Activated CD4-positive, alpha-beta T cell treated with anti-CD3 and anti-CD28 coated beads for 48 hours (primary cell): Measurements from ENCODE around the gene PROX1.

Experiments used
- DNase-seq: peaks from one replicate; pipeline ENCODE4 v3.0.0-alpha.2; 2020

PROX1 gene

DNA sequence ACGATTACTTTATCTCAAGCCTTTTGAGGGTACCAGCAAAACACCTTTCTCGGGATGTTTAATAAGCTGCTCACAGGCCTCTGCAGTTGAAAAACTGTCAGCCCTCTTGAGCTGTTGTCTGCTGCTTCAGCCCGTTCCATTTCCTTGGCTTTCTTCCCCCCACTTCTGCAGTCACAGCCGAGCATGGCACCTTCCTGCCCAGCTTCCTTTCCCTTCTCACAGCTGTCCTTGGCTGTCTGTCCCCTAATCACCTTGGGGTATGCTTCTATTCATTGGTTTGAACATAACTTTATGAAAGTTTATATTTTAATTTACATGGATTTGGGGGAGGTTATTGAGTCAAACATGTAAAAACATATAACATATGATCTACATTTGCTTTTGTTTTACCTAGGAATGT lies 6.9 kb upstream of the PROX1 start:
- no peak for DNase-seq

DNA sequence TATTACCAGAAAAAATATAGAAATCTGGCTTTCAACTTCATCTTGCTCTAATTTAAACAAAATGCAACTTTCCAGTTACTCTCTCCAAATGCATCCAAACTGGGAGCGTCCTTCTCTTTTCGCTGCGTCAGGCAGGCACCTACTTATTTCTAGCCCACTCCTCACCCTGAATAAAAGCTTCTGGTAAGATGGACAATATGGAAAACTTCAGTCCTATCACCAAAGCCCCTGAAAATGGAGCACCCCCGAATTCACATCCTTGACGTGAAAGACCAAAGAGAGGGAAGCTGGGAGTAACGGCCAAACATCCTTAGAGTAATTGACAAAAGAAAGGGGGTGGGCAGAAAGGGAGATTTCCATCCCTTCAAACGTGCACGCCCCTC lies 5.5 kb upstream of the PROX1 start:
- no peak for DNase-seq

DNA sequence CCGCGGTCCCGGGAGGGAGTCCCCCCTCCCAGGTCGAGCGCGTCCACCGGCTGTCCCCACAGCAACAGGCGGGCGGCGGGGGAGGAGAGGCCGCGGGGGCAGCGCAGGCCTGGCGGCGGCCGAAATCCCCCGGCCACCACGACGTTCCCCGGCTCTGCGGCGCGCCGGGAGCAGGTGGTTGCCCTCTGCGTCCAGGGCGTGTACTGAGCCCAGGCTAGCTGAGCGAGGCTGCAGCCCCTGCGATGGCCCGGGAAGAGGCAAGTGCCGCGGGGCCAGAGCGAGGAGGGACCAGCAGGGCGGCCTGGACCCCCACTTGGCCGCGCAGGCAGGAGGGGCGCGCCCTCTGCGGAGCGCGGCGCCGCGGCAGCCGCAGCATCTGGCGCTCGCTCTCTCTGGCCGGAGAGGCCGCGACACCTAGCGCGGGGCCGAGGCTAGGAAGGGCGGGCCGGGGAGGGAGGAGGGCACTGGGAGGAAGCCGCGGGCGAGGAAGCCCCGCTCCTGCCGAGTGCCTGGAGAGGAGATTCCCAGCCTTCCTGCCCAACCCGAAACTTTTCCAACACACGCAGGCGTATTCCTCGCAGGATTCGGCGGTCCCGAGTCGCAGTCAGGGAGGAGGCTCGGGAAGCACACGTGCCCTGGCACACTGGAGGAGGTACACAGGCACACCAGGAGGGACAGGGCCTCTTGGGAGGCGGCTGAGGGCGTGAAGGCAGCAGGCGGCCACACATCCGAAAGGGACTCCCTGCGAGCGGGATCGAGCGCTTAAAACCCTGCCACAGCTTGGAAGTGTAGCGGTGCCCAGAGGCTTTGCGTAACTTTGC lies 4.9 kb upstream of the PROX1 start:
- DNase-seq: no peak

DNA sequence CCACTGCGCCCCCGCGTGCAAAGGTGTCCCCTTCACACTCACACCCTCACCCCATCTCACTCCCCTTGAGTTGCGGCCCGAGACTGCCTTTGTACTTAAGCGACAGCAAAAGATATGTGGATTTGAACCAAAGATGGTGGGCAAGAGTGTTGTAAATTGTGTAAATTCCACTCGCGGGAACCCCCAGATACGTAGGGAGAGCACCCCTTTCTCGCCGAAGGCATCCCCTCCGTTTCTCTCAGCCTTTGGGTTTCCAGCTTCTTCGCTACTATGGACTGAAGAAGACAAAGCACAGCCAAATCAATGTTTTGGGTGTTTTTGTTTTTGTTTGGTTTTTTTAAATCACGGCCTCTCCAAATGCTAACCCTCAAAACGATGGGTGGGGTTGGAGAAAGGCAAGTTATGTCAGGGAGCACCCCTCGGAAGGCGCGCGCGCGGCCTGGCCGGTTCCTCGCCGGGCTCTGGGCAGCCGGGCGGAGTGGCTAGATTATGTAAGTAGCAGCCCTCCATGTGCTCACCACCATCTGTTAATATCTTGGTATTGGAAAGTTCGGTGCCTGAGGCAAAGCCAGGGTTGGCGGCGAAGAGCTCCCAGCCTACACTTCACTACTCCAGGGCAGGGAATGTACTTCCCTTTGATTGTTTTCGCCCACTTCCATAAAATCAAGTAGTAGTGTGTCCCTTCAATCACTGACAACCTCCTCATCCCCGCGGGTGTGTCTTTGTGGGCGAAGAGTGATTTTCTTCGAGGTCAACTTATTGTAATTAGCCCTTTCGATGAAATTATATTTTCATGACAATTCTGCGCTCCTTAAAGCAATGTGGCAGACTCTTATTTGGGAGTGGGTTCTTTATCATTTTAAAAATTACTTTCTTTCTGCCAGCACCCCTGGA lies 4.0 kb upstream of the PROX1 start:
- DNase-seq: no peak

DNA sequence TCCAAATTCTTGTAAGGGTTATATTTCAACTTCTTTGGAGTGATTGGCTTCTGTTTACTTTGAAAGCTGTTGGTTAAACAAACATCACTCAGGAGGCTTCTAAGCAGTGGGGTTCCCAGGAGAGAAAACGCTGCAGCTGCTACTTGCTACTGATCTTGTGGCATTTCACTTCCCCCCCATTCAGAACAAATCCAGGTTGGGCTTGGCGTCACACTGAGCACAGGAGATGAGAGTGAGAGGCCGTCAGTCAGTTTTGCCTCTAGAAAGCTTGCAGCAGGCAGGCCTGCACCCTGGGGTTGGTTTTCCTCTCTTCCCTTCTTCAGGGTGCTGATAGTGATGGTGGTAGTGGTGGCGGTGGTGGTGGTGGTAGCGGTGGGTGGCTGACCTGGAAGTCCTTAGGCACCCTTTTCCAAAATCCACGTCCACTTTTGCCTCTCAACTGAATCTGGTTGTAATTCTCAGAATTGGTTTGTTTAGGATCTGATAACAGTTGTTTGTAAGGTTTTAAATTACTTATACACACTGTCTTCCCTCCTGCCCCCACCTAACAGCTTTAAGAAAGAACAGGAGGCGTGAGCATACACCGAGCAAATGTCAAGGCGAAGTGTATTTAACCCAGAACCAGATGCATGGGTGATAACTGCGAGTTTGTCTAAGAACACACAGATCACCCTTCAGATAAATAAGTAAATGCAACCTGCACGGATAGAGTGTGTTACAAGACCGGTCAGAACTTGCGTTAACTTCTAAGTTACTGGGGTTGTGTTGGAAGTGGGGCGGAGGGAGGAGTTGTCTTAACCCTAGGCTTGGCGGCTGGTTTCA lies 3.2 kb upstream of the PROX1 start:
- DNase-seq: no peak

DNA sequence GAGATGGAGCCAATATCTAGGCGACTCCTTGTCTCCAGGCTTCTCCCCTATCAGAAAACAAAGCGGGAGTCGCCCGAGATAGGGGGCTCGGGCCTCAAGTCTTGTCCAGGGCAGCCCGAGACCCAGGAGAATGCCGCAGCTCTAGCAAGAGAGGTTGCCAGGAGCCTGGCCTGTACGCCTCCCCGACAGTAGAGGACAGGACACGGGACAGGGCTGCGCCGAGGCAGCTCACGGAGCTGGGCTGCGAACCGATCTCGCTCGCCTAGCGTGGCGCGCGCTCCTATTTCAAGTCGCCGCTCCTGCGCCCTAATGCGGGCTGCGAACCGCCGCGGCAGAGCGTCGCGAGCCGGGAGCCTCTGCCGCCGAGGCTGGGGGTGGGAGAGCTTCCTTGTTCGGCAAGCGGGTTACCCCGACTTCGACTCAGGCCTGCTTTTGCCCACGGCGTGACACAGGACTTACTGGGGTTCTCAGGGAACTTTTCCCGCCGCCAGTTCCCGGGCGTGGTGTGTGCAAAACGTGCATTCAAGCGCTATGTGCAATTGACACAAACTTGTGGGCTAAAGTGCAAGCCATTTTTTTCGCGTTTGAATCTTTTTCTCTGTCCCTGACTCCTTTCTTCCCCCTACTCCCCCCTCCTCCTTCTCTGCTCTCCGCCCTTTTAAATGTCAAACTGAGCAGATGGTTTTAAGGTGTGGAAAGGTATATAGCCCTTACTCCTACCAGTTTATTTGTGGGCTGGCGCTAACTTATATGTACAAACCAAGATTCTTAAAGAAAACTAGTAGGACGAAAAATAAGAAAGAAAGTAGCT lies 2.4 kb upstream of the PROX1 start:
- peak; percentile 42 for DNase-seq

DNA sequence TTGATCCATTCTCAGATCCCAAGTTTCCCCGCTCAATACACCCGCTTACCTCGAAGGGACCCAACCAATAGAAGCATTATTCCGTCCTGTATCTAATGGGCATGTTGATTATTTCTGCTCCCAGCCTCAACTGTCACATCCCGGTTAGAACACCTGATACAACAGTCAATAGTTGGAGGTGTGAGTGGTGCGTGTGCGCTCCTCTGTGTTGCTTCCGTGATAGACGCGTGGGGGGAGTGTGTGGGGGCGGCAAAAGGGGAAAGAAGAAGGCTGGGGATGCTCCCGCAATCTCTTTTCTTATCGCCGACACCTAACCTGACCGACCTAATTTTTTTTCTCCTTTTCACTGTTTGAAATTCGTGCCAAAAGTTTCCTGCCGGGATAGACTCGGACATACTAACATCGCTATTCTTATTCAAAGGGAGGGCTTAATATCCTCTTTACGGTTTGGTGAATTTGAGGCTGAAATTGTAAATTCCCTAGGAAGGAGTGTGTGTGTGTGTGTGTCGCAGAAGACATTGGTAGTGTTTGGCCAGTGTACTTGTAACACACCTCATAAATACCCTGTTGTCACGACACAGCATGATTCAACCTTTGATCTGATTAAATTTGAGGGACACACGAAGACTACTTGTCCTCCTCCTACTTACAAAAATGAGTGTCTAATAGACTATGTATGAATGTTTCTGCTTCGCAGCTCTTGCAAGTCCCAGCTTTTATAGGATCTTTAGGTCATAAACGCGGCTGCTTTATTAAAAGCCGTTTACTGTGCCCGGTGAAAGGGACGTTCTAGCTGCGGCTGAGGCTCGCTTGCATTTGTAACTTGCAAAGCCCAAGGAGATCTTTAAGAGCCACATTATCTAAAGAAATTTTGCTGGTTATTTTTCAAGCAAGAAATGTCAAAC lies 1.5 kb upstream of the PROX1 start:
- no peak for DNase-seq

DNA sequence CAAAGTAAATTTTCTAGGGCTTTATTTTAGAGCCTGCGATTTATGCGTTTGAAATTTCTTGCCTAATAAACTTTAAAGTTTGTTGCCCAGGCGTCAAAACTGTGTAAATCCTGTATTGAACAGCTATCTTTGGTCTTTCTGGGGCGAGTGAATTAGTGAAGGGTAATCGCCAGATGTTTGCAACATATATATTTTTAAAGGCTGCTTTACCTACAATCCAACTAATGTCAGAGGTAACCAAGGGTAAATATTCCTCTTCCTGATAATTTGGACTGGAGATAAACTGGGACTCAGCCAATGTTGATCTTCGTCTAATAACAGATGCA lies 885 bp upstream of the PROX1 start:
- no peak for DNase-seq

DNA sequence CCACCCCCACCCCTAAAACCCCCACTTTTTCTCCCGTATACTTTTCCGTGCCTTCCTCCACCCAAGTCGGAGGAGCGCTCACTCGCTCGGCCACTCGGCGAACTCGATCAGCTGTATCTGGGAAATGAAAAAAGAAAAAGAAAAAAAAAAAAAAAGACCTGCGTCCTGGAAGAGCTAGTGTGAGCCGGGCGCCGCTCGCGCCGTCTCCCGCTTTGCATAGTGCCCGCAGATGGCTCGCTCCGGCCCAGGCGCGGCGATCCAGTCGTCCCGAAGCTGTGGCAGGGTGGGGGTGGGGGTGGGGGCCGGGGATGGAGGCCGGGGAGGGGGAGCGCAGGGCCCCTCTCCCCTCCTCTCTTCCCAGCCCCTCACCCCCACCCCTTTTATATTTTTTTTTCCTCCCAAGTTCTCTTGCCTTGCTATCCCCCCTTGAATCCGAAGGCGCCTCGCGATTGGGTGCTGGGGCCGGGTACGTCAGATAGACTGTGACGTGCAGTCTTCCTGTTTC lies 299 bp upstream of the PROX1 start:
- DNase-seq: no peak

DNA sequence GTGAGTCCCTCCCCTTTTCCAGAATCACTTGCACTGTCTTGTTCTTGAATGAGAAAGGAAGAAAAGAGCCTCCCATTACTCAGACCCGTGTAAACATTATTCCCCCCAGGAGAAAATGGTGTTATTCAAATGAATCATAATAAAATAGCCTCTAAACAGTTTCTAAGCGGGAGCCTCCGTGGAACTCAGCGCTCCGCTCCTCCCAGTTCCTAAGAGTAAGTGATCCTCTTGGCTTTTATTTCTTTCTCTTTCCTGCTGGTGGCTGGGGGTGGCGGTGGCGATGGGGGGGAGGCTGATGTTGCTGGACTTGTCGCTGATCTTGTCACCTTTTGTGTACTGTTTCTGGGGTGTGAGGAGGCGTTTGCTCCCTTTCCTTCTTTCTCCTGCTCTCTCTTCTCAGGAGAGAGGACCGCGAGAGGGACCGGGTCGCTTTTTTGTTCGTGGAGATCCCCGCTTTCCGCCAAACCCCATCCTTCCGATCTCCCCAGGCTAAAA lies 781 bp downstream of the PROX1 start:
- no peak for DNase-seq

DNA sequence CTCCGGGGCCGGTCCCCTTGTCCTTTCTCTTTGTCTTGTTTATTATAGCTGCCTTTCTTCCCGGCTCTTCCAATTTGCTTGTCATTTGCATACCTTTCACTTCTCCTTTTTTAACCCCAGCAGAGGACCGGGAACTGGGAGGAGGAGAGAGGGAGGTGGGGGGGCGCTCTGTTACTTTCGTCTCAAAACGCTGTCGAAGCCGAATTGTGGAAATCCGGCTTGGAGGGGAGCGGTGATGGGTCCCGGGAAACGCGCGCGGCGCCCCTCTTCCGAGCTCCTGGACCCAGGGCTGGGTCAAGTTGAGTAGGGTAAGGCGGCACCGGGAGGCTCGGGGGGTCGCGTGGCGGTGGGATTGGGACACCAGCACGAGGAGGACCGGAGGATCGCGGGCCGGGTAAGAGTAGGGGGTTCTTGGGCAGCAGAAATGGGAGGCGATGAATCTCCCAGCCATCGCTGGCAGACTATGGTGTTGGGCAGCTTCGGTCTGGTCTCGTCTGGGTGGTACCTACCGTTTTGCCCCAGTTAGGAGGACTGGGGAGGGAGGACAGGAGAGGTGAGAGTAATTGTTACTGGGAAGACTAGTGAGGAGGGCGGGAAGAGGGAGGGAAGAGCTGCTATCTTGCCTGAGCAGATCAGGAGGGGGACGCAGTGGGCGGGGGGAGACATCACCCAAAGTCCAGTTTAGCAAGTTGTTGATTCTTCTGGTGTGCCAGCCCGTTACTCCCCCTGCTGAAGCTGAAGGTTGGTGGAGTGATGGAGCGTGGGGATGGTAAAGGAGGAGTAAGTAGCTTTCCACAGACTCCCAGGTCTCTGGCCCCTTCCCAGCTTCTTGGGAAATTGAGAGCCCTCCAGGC lies 1.5 kb downstream of the PROX1 start:
- no peak for DNase-seq

DNA sequence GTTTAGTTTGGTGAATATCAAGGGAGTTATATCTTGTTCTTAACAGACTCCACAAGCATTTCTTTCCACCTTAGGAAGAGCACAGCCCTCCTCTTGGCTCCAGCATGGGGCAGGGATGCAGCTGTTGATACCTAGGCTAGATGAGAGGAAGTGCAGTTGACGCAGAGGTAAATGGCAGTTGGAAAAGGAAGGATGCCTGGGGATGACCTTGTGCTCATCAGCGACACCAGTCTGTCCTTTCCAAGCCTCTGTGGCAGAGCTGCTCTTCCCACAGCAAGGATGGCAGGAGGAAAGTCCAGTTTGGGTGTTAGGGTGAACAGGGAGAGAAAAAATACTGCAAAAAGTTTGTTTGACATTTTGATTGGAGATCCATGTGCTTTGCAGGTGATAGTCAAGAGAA lies 6.2 kb downstream of the PROX1 start:
- DNase-seq: no peak

DNA sequence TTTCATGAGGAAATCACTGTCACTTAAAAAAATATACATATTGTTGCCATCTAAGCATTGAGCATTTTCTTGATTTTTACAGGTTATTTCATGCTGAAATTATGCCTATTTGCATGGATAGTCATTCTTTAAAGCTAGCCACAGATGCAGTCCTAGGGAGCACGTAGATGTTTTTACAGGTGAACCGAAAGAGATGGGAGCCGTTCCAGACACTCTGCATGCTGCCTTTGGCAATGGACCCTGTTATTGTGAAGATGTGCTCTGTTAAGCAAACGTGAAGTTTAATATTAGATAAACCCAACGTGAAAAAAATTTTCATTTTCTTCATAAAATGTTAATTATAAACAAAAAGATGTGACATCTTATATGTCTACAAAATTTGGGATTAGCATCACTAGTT lies 7.1 kb downstream of the PROX1 start:
- no peak for DNase-seq

DNA sequence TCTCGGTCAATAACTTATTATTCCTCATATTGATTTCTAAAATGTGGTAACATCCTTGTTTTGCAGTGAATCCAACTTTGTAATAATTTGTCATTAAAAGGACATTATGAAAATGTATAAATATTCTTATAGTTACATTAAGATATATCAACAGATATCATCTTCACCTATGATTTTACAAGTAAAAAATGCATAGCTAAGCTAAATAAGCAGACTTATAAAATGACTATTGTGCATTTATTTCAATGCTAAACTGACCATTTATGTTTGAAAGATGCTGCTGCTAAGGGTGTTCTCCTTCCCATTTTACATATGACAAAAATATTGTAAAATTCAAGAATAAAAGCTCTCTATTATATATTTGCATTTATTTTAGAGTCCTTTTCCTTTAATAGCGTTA lies 7.8 kb downstream of the PROX1 start:
- DNase-seq: no peak

DNA sequence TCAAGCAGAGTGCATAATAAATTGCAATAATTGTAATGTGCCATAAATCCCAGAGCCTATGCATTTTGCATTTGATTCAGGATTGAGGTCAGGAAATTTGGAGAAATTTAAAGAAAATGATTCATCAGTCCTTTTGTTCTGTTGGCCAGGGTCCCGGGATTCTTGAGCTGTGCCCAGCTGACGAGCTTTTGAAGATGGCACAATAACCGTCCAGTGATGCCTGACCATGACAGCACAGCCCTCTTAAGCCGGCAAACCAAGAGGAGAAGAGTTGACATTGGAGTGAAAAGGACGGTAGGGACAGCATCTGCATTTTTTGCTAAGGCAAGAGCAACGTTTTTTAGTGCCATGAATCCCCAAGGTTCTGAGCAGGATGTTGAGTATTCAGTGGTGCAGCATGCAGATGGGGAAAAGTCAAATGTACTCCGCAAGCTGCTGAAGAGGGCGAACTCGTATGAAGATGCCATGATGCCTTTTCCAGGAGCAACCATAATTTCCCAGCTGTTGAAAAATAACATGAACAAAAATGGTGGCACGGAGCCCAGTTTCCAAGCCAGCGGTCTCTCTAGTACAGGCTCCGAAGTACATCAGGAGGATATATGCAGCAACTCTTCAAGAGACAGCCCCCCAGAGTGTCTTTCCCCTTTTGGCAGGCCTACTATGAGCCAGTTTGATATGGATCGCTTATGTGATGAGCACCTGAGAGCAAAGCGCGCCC lies 8.7 kb downstream of the PROX1 start:
- no peak for DNase-seq

DNA sequence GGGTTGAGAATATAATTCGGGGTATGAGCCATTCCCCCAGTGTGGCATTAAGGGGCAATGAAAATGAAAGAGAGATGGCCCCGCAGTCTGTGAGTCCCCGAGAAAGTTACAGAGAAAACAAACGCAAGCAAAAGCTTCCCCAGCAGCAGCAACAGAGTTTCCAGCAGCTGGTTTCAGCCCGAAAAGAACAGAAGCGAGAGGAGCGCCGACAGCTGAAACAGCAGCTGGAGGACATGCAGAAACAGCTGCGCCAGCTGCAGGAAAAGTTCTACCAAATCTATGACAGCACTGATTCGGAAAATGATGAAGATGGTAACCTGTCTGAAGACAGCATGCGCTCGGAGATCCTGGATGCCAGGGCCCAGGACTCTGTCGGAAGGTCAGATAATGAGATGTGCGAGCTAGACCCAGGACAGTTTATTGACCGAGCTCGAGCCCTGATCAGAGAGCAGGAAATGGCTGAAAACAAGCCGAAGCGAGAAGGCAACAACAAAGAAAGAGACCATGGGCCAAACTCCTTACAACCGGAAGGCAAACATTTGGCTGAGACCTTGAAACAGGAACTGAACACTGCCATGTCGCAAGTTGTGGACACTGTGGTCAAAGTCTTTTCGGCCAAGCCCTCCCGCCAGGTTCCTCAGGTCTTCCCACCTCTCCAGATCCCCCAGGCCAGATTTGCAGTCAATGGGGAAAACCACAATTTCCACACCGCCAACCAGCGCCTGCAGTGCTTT lies 9.4 kb downstream of the PROX1 start:
- no peak for DNase-seq

DNA sequence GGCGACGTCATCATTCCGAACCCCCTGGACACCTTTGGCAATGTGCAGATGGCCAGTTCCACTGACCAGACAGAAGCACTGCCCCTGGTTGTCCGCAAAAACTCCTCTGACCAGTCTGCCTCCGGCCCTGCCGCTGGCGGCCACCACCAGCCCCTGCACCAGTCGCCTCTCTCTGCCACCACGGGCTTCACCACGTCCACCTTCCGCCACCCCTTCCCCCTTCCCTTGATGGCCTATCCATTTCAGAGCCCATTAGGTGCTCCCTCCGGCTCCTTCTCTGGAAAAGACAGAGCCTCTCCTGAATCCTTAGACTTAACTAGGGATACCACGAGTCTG lies 10.0 kb downstream of the PROX1 start:
- no peak for DNase-seq

DNA sequence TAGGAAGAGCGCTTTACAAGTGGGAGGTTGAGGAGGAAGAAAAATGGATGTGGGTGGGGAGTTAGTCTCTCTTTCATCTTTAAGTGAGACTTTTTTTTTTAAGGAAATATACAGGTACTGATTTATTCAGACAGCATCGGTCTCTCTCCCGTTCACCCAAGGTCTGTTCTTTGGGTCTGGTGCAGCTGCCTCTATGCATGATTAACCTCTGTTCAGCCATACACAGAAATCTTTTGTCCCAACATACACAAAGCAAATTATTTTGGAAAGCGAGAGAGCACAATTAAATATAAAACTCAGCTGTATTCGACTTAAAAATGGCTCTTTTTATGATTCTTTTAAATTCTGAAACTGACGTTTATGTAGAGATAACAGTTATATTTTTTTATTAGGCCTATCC lies 11.0 kb downstream of the PROX1 start:
- no peak for DNase-seq

DNA sequence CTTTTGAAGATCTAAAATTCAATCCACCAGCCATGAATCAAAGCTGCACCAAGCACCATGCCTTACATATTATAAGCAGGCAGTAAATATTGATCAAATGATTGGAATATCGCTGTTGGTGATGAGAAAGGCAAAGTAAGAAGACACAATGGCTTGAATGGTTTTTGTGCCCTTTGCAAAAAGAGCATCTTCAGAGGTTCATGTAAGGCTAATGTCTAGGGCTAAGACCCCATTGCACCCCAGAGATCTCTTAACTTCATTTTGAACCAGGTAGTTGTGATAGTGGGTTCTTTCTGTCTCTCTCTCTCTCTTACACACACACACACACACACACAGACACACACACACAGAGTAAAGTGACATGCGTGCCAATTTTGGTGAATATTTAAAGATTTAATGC lies 12.0 kb downstream of the PROX1 start:
- no peak for DNase-seq
